PC-3 (cell line): ENCODE results near the gene DENND1B.

ENCODE experiments used
- CTCF ChIP-seq: fragments of 300-600 bp; sonication (generic); conservative IDR thresholded peaks from 2 replicates; pipeline ENCODE4 v1.5.1; 2017; ENCODE audit warnings: antibody characterized with exemption, low read depth, mild to moderate bottlenecking, low read length
- EZH2 ChIP-seq: fragments of 300-600 bp; sonication (generic); IDR thresholded peaks from one replicate; pipeline ENCODE4 v1.6.1; 2017; ENCODE audit warnings: antibody characterized with exemption, mild to moderate bottlenecking, low read length; ENCODE audit not compliant: unreplicated experiment

- TF ChIP-seq CTCF: no peak
- no peak for TF ChIP-seq EZH2
These were observed 216.0 kb downstream of the DENND1B start for GRCh38 chr1:197559244-197559643.
